A549 (cell line): Measurements from ENCODE around the gene METTL24. TPM values are rescaled to one million over a fixed set of nuclear protein-coding genes. Genes with fewer than 3 reads are reported as not detected.

ENCODE experiments used
- ATAC-seq, 2 experiments: fragments of 200-7000 bp in 1 of 2; fragments of >200 bp in 1 of 2; cut with Nextera tagmentation in 1 of 2; cut with Tn5 transposase in 1 of 2; 3 replicates each; pipeline versions ENCODE4 v1.8.0 to v1.9.1; 2018 to 2020; ENCODE audit warnings: mild to moderate bottlenecking in 1 of 2, moderate library complexity in 1 of 2
- CTCF ChIA-PET: fragments of 300-600 bp; sonication (Branson Sonifier 250); formaldehyde crosslinking; extraction: SDS; loops from one replicate; lab custom pipeline; 2021; ENCODE audit warnings: antibody characterized with exemption, inconsistent platforms; lab: Yijun Ruan, JAX
- POLR2A ChIA-PET: fragments of 350-600 bp; formaldehyde crosslinking; extraction: SDS; loops from one replicate; lab custom pipeline; 2021; ENCODE audit warnings: antibody characterized with exemption, inconsistent platforms; lab: Yijun Ruan, JAX
- DNase-seq, 2 experiments: peaks; one replicate each; pipeline versions ENCODE4 v3.0.0 to v3.0.0-alpha.2; 2011 to 2016; ENCODE audit warnings: low read depth in 1 of 2, low spot score in 1 of 2
- FAIRE-seq: peaks from 2 replicates; lab custom pipeline; 2011; peaks lifted over from hg19 to GRCh38; lab: Jason Lieb, UNC
- H3K27ac ChIP-seq, 2 experiments: fragments of >200 bp; sonication (Bioruptor Twin); formaldehyde crosslinking; 3 replicates each; pipeline ENCODE4 v1.5.1; 2016 to 2017
- H3K4me1 ChIP-seq: fragments of >200 bp; sonication (Bioruptor Twin); formaldehyde crosslinking; 3 replicates; pipeline ENCODE4 v1.6.1; 2016
- H3K4me2 ChIP-seq: fragments of >200 bp; sonication (Bioruptor Twin); formaldehyde crosslinking; 3 replicates; pipeline ENCODE4 v1.6.1; 2016
- H3K4me3 ChIP-seq: fragments of >200 bp; sonication (Bioruptor Twin); formaldehyde crosslinking; 3 replicates; pipeline ENCODE4 v1.5.1; 2016
- H3K9me3 ChIP-seq: fragments of >200 bp; sonication (Bioruptor Twin); formaldehyde crosslinking; 3 replicates; pipeline ENCODE4 v1.6.1; 2016
- ATOH8 ChIP-seq: fragments of 250-450 bp; sonication (Bioruptor Pico); IDR thresholded peaks from 2 replicates; pipeline ENCODE4 v1.5.0; 2020; ENCODE audit warnings: low read depth, mild to moderate bottlenecking, moderate library complexity
- CBX2 ChIP-seq: fragments of 200-600 bp; sonication (generic); IDR thresholded peaks from 2 replicates; pipeline ENCODE4 v1.6.1; 2016; ENCODE audit warnings: low read depth, mild to moderate bottlenecking, borderline replicate concordance
- CEBPB ChIP-seq, 2 experiments: fragments of >200 bp in 1 of 2; sonication (Bioruptor Twin) in 1 of 2; formaldehyde crosslinking in 1 of 2; IDR thresholded peaks; 2 replicates each; pipeline ENCODE4 v1.6.1; 2012 to 2016
- EHF ChIP-seq: fragments of 250-450 bp; sonication (Bioruptor Pico); IDR thresholded peaks from 2 replicates; pipeline ENCODE4 v1.5.0; 2020; ENCODE audit warnings: mild to moderate bottlenecking
- EP300 ChIP-seq, 2 experiments: fragments of >200 bp; sonication (Bioruptor Twin); formaldehyde crosslinking; IDR thresholded peaks; 2 replicates in 1 of 2; 3 replicates in 1 of 2; pipeline ENCODE4 v1.6.1; 2016 to 2017
- FOSL2 ChIP-seq, 2 experiments: fragments of 450-650 bp in 1 of 2; fragments of >200 bp in 1 of 2; sonication (Bioruptor Twin) in 1 of 2; formaldehyde crosslinking; IDR thresholded peaks; 2 replicates each; pipeline versions ENCODE4 v1.5.0 to v1.6.1; 2016 to 2020; ENCODE audit warnings: mild to moderate bottlenecking in 1 of 2, moderate library complexity in 1 of 2
- FOXS1 ChIP-seq: fragments of 250-450 bp; sonication (Bioruptor Pico); IDR thresholded peaks from 2 replicates; pipeline ENCODE4 v1.5.0; 2020; ENCODE audit warnings: mild to moderate bottlenecking, moderate library complexity
- HMGXB4 ChIP-seq: fragments of 250-450 bp; sonication (Bioruptor Pico); IDR thresholded peaks from 2 replicates; pipeline ENCODE4 v1.5.0; 2021; ENCODE audit warnings: mild to moderate bottlenecking, moderate library complexity, borderline replicate concordance
- HOXA7 ChIP-seq: fragments of 250-450 bp; sonication (Bioruptor Pico); IDR thresholded peaks from 2 replicates; pipeline ENCODE4 v1.5.0; 2020; ENCODE audit warnings: mild to moderate bottlenecking, moderate library complexity
- JUNB ChIP-seq: fragments of >200 bp; sonication (Bioruptor Twin); formaldehyde crosslinking; IDR thresholded peaks from 2 replicates; pipeline ENCODE4 v1.6.1; 2016
- KDM1A ChIP-seq: fragments of 200-600 bp; sonication (generic); IDR thresholded peaks from 2 replicates; pipeline ENCODE4 v1.6.1; 2016; ENCODE audit warnings: low read depth, mild to moderate bottlenecking
- MYC ChIP-seq: IDR thresholded peaks from 2 replicates; pipeline ENCODE4 v1.6.1; 2012; ENCODE audit warnings: mild to moderate bottlenecking, inconsistent platforms, low read length, improper control_type of control experiment, borderline replicate concordance
- NFE2L2 ChIP-seq: fragments of 150-350 bp; conservative IDR thresholded peaks from 2 replicates; pipeline ENCODE4 v1.6.1; 2014; ENCODE audit warnings: low read length
- NR3C1 ChIP-seq: fragments of >200 bp; sonication (Bioruptor Twin); formaldehyde crosslinking; IDR thresholded peaks from 3 replicates; pipeline ENCODE4 v1.6.1; 2017
- PBX3 ChIP-seq: IDR thresholded peaks from 2 replicates; pipeline ENCODE4 v1.6.1; 2012
- PHF8 ChIP-seq: fragments of 200-600 bp; sonication (generic); IDR thresholded peaks from 2 replicates; pipeline ENCODE4 v1.6.1; 2016; ENCODE audit warnings: low read depth, mild to moderate bottlenecking, antibody characterized with exemption, moderate library complexity, borderline replicate concordance
- POLR2A ChIP-seq: IDR thresholded peaks from 2 replicates; pipeline ENCODE4 v1.6.1; 2012; ENCODE audit warnings: mild to moderate bottlenecking, low read length
- POLR2AphosphoS2 ChIP-seq: conservative IDR thresholded peaks from 2 replicates; pipeline ENCODE4 v1.6.1; 2012; ENCODE audit warnings: low read length, improper control_type of control experiment, inconsistent platforms
- RAD21 ChIP-seq, 2 experiments: fragments of >200 bp in 1 of 2; sonication (Bioruptor Twin) in 1 of 2; formaldehyde crosslinking in 1 of 2; IDR thresholded peaks in 1 of 2; conservative IDR thresholded peaks in 1 of 2; 2 replicates in 1 of 2; 3 replicates in 1 of 2; pipeline ENCODE4 v1.6.1; 2012 to 2018; ENCODE audit warnings: inconsistent platforms in 1 of 2
- RARB ChIP-seq: fragments of 250-450 bp; sonication (Bioruptor Pico); IDR thresholded peaks from 2 replicates; pipeline ENCODE4 v1.8.0; 2021; ENCODE audit warnings: mild to moderate bottlenecking, moderate library complexity
- RCOR1 ChIP-seq: fragments of 150-350 bp; IDR thresholded peaks from 2 replicates; pipeline ENCODE4 v1.6.1; 2014; ENCODE audit warnings: antibody characterized with exemption, low read length, low read depth
- REST ChIP-seq: fragments of 200-600 bp; sonication (generic); IDR thresholded peaks from 2 replicates; pipeline ENCODE4 v1.6.1; 2016; ENCODE audit warnings: antibody characterized with exemption, mild to moderate bottlenecking, moderate library complexity
- RFX5 ChIP-seq: fragments of 450-650 bp; IDR thresholded peaks from 2 replicates; pipeline ENCODE4 v1.7.1; 2014; ENCODE audit warnings: antibody characterized with exemption, mild to moderate bottlenecking, moderate library complexity
- SMC3 ChIP-seq: fragments of >200 bp; sonication (Bioruptor Twin); formaldehyde crosslinking; IDR thresholded peaks from 3 replicates; pipeline ENCODE4 v1.6.1; 2018; ENCODE audit warnings: inconsistent platforms
- ZC3H11A ChIP-seq: fragments of 450-650 bp; IDR thresholded peaks from 2 replicates; pipeline ENCODE4 v1.6.1; 2014; ENCODE audit warnings: antibody characterized with exemption, mild to moderate bottlenecking
- ZNF302 ChIP-seq: fragments of 250-450 bp; sonication (Bioruptor Pico); IDR thresholded peaks from 2 replicates; pipeline ENCODE4 v1.9.0; 2021; ENCODE audit warnings: inconsistent platforms, mild to moderate bottlenecking, moderate library complexity
- WGBS: methylation state at CpG from one replicate; pipeline ENCODE4 v1.1.6; 2017; ENCODE audit errors: missing lambda C conversion rate; 5-methylcytosine and 5-hydroxymethylcytosine counted together
- polyA plus RNA-seq, 4 experiments: library from polyadenylated mRNA; depleted of rRNA in 3 of 4; stranded (reverse); fragments of >200 nt; fragmentation: RNase III in 1 of 4; extraction: RNeasy Plus Mini Kit Qiagen cat#74134 plus additional on column Dnase treatment in 1 of 4; gene quantifications; 2 replicates in 3 of 4; 3 replicates in 1 of 4; pipeline ENCODE4 v1.2.3, GENCODE V29; 2011 to 2017

METTL24 gene
- polyA plus RNA-seq, 2 of the 4 experiments (the other 2 are of a cell fraction), result not detected

GRCh38 chr6:110317189-110317588, 41.0 kb downstream of the METTL24 start:
- no peaks in the 10 kb centered on the region for H3K9me3 ChIP-seq
- CTCF ChIA-PET, result no interaction called here
- ATAC-seq (no peak), FAIRE-seq (no peak)
- POLR2A ChIA-PET, result no interaction called here
- TF ChIP-seq ZC3H11A (no peak), POLR2AphosphoS2 (no peak), POLR2A (no peak)
- TF ChIP-seq, all 56 proteins: peak for 0
- DNase-seq, result no peak
- Histone ChIP-seq H3K4me3 (no peak overlapping the region), H3K4me2 (no peak overlapping the region), H3K27ac (no peak overlapping the region), H3K4me1 (no peaks in the 10 kb centered on the region)
- WGBS, result 81% methylated on average over 1 of the region's 1 CpG

GRCh38 chr6:110315869-110316398, 42.2 kb downstream of the METTL24 start:
- DNase-seq (no peak), FAIRE-seq (no peak), ATAC-seq (no peak)
- Histone ChIP-seq H3K4me2 (no peak overlapping the region), H3K4me3 (no peak overlapping the region), H3K9me3 (no peaks in the 10 kb centered on the region), H3K4me1 (no peaks in the 10 kb centered on the region), H3K27ac (no peak overlapping the region)
- 38% methylated on average over 3 of the region's 3 CpGs for WGBS
- TF ChIP-seq RARB (CRISPR knock-in tag) (no peak), CEBPB (IDR thresholded peaks at IDR 0.05) (no peak), FOXS1 (CRISPR knock-in tag) (no peak), NR3C1 (no peak), ATOH8 (CRISPR knock-in tag) (no peak), HMGXB4 (CRISPR knock-in tag) (no peak), ZNF302 (no peak), POLR2A (no peak), FOSL2 (IDR thresholded peaks at IDR 0.05) (no peak), FOSL2 (CRISPR knock-in tag; IDR thresholded peaks at IDR 0.05) (no peak), PHF8 (no peak), EP300 (IDR thresholded peaks at IDR 0.05) (no peak), RAD21 (conservative IDR thresholded peaks at IDR 0.05 in 1 of 2, IDR thresholded peaks at IDR 0.05 in 1 of 2) (no peak), MYC (no peak), JUNB (no peak), SMC3 (no peak), PBX3 (no peak), CBX2 (no peak)
- ChIA-PET POLR2A (no interaction called here), CTCF (interaction anchor here (1.0 kb wide), 1 partner anchor 11 kb away, joined by 3 read pairs; no protein-coding TSS in a partner anchor)

- H3K4me3 ChIP-seq, result no peak overlapping the region
- ATAC-seq (no peak), DNase-seq (no peak), FAIRE-seq (no peak)
- no peaks in the 10 kb centered on the region for H3K4me1 ChIP-seq
- CTCF ChIA-PET, result interaction anchor here (1.0 kb wide), 1 partner anchor 11 kb away, joined by 3 read pairs; no protein-coding TSS in a partner anchor
- H3K4me2 ChIP-seq, result no peak overlapping the region
- no peaks in the 10 kb centered on the region for H3K9me3 ChIP-seq
- 46% methylated on average over 6 of the region's 6 CpGs for WGBS
- no peak overlapping the region for H3K27ac ChIP-seq
- POLR2A ChIA-PET, result no interaction called here
- no peak for TF ChIP-seq HOXA7 (CRISPR knock-in tag)
- TF ChIP-seq FOSL2 (IDR thresholded peaks at IDR 0.05), result no peak
- no peak for TF ChIP-seq FOSL2 (CRISPR knock-in tag; IDR thresholded peaks at IDR 0.05)
- no peak for TF ChIP-seq REST
- no peak for TF ChIP-seq NR3C1
- no peak for TF ChIP-seq NFE2L2
- no peak for TF ChIP-seq RFX5
- TF ChIP-seq MYC, result no peak
- no peak for TF ChIP-seq RCOR1
- TF ChIP-seq EHF (CRISPR knock-in tag), result no peak
- no peak for TF ChIP-seq KDM1A
These were observed 42.8 kb downstream of the METTL24 start for GRCh38 chr6:110315207-110315868.
